Astrocyte (in vitro differentiated cells and primary cell): ENCODE results near the gene AGPS.

Experiments used
- CTCF ChIP-seq: IDR thresholded peaks from 2 replicates; pipeline ENCODE4 v1.5.1; 2011; ENCODE audit warnings: low read depth, mild to moderate bottlenecking, inconsistent platforms, low read length, moderate library complexity; ENCODE audit not compliant: insufficient read depth
- EZH2 ChIP-seq: IDR thresholded peaks from 2 replicates; pipeline ENCODE4 v1.6.1; 2012; ENCODE audit warnings: mild to moderate bottlenecking, low read length, inconsistent platforms; ENCODE audit not compliant: insufficient read depth

GRCh38 chr2:177541258-177541991 lies 148.9 kb downstream of the AGPS start:
- TF ChIP-seq CTCF (no peak), EZH2 (no peak)
